Neuronal stem cell (in vitro differentiated cells): ENCODE results near the gene H2BK1.

ENCODE experiments used
- DNase-seq: peaks from one replicate; pipeline ENCODE4 v3.0.0-alpha.2; 2013; ENCODE audit warnings: low spot score
- H2AFZ ChIP-seq: one replicate; pipeline ENCODE4 v1.6.1; 2013; ENCODE audit warnings: mild to moderate bottlenecking, low read length, inconsistent platforms
- H2AK5ac ChIP-seq: 2 replicates; pipeline ENCODE4 v1.6.1; 2013; ENCODE audit warnings: low read depth, mild to moderate bottlenecking, inconsistent platforms, low read length, moderate library complexity, mixed read lengths
- H2BK120ac ChIP-seq: 2 replicates; pipeline ENCODE4 v1.6.1; 2013; ENCODE audit warnings: low read depth, mild to moderate bottlenecking, inconsistent platforms, low read length, moderate library complexity, mixed read lengths
- H2BK12ac ChIP-seq: one replicate; pipeline ENCODE4 v1.6.1; 2013; ENCODE audit warnings: low read length, inconsistent platforms
- H2BK15ac ChIP-seq: 2 replicates; pipeline ENCODE4 v1.6.1; 2013; ENCODE audit warnings: mild to moderate bottlenecking, low read length, inconsistent platforms, mixed read lengths
- H2BK5ac ChIP-seq: one replicate; pipeline ENCODE4 v1.6.1; 2013; ENCODE audit warnings: inconsistent platforms, mild to moderate bottlenecking, low read length, moderate library complexity
- H3K14ac ChIP-seq: one replicate; pipeline ENCODE4 v1.6.1; 2013; ENCODE audit warnings: low read length, inconsistent platforms
- H3K18ac ChIP-seq: 2 replicates; pipeline ENCODE4 v1.6.1; 2013; ENCODE audit warnings: low read length, inconsistent platforms
- H3K23ac ChIP-seq: 2 replicates; pipeline ENCODE4 v1.6.1; 2013; ENCODE audit warnings: low read depth, mild to moderate bottlenecking, mixed read lengths, low read length, inconsistent platforms; ENCODE audit not compliant: poor library complexity
- H3K27ac ChIP-seq: replicated peaks from 3 replicates; pipeline ENCODE4 v1.5.1; 2013; ENCODE audit warnings: low read length, inconsistent platforms
- H3K27me3 ChIP-seq, 3 experiments: 2 replicates each; pipeline ENCODE4 v1.6.1; 2013; ENCODE audit warnings: low read length in 3 of 3, mild to moderate bottlenecking in 2 of 3, inconsistent platforms in 1 of 3, low read depth in 1 of 3, mixed read lengths in 1 of 3, moderate library complexity in 1 of 3; ENCODE audit not compliant: control insufficient read depth in 3 of 3, insufficient read depth in 3 of 3
- H3K36me3 ChIP-seq, 2 donors: replicated peaks in 1 of 2; 2 replicates each; pipeline ENCODE4 v1.6.1; 2013; ENCODE audit warnings: low read length in 2 of 2; ENCODE audit not compliant: control insufficient read depth in 2 of 2, insufficient read depth in 2 of 2
- H3K4ac ChIP-seq: 2 replicates; pipeline ENCODE4 v1.6.1; 2013; ENCODE audit warnings: inconsistent platforms, mild to moderate bottlenecking, low read length, moderate library complexity
- H3K4me1 ChIP-seq, 2 donors: 1 replicate in 1 of 2; 2 replicates in 1 of 2; pipeline ENCODE4 v1.6.1; 2013; ENCODE audit warnings: low read length in 2 of 2, low read depth in 1 of 2; ENCODE audit not compliant: control insufficient read depth in 2 of 2, insufficient read depth in 1 of 2
- H3K4me2 ChIP-seq: one replicate; pipeline ENCODE4 v1.6.1; 2013; ENCODE audit warnings: mild to moderate bottlenecking, low read length, inconsistent platforms; ENCODE audit not compliant: insufficient read depth, poor library complexity, severe bottlenecking
- H3K4me3 ChIP-seq, 2 donors: 2 replicates each; pipeline ENCODE4 v1.5.1; 2013; ENCODE audit warnings: low read length in 2 of 2, mild to moderate bottlenecking in 2 of 2, inconsistent platforms in 1 of 2, moderate library complexity in 1 of 2
- H3K79me1 ChIP-seq: one replicate; pipeline ENCODE4 v1.6.1; 2013; ENCODE audit warnings: low read depth, mild to moderate bottlenecking, inconsistent platforms, low read length, moderate library complexity
- H3K9ac ChIP-seq: one replicate; pipeline ENCODE4 v1.6.1; 2013; ENCODE audit warnings: mild to moderate bottlenecking, low read depth, low read length, inconsistent platforms; ENCODE audit not compliant: poor library complexity
- H3K9me3 ChIP-seq, 2 donors: replicated peaks in 1 of 2; 2 replicates each; pipeline versions ENCODE3 to v1.6.1; 2013; ENCODE audit warnings: low read length in 2 of 2, mild to moderate bottlenecking in 2 of 2, inconsistent platforms in 1 of 2, low read depth in 1 of 2, mixed read lengths in 1 of 2, moderate library complexity in 1 of 2; ENCODE audit not compliant: control insufficient read depth in 2 of 2, insufficient read depth in 1 of 2
- H4K8ac ChIP-seq: one replicate; pipeline ENCODE4 v1.6.1; 2013; ENCODE audit warnings: low read depth, mild to moderate bottlenecking, inconsistent platforms, low read length, moderate library complexity
- H4K91ac ChIP-seq: one replicate; pipeline ENCODE4 v1.6.1; 2013; ENCODE audit warnings: low read length, low read depth, mild to moderate bottlenecking, inconsistent platforms; ENCODE audit not compliant: poor library complexity
- WGBS, 2 donors: extraction: QIAGEN DNeasy Blood & Tissue Kit; methylation state at CpG; one replicate each; pipeline ENCODE4 v1.1.7; 2013; ENCODE audit warnings: missing lambda C conversion rate in 2 of 2, mixed read lengths in 1 of 2; ENCODE audit not compliant: insufficient read length in 2 of 2, insufficient replicate concordance in 1 of 2; ENCODE audit errors: extremely low coverage in 2 of 2; 5-methylcytosine and 5-hydroxymethylcytosine counted together

Gene H2BK1

DNA sequence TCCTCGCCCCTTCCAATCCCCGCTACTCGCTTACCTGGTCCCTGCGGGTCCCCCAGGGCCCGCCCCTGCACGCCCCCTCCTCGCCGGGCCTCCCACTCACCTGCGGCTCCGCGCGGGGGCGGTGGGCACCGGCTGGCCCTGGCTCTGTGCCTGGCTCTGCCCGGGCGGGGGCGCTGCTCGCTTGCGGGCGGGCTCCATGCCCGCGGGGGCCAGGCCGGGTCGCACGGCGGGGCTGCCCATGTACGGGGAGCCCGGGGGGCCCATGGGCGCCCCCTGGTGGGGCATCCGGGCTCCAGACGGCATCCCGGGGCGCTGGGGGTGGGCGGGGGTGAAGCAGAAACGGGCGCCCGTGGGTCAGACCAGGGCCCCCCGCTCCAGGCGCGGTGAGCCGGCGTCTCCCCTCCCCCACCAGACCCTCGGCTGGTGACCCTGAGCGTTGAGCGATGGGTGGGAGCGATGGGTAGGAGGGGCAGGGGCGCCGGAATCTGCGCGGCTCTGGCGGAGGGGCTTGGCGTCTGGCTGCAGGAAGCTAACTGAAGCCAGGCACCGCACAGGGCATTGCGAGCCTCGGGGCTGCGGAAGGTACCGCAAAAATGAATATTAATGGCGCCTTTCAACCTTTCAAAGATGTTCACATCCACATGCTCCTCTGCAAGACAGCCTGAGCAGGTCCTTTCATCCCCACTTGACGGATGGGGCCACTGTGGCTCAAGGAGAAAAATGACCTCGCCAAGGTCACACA is 35.2 kb upstream of the H2BK1 start:
- H3K4me1 ChIP-seq, result peaks cover 42 to 52% of the 10 kb centered on the region in 2 donors
- no peak overlapping the region for H4K8ac ChIP-seq
- peaks cover 4 to 24% of the 10 kb centered on the region in 2 donors for H3K36me3 ChIP-seq
- H2AFZ ChIP-seq, result no peak overlapping the region
- H3K4me2 ChIP-seq, result peak overlapping the region; percentile 76
- no peaks in the 10 kb centered on the region for H3K79me1 ChIP-seq
- no peaks in the 10 kb centered on the region for H3K9me3 ChIP-seq
- no peak overlapping the region for H2BK5ac ChIP-seq
- H2BK15ac ChIP-seq, result peak overlapping the region; percentile 32
- no peak overlapping the region for H3K27ac ChIP-seq
- peak overlapping the region; percentile 84 for H3K18ac ChIP-seq
- H2BK12ac ChIP-seq, result no peak overlapping the region
- H4K91ac ChIP-seq, result no peak overlapping the region
- H2AK5ac ChIP-seq, result peak overlapping the region; percentile 76
- H2BK120ac ChIP-seq, result no peak overlapping the region
- H3K9ac ChIP-seq, result peak overlapping the region; percentile 47
- peak overlapping the region; percentile 77 for H3K23ac ChIP-seq
- no peak overlapping the region for H3K4ac ChIP-seq
- peak overlapping the region in 1 of 2 donors; percentile 58 for H3K4me3 ChIP-seq
- H3K14ac ChIP-seq, result no peak overlapping the region
- DNase-seq, result peak; percentile 36
- no CpG with 5 or more reads among the region's 60 CpGs for WGBS, 2 donors
- H3K27me3 ChIP-seq, result peaks cover 0 to 22% (median 0%) of the 10 kb centered on the region in 3 experiments

DNA sequence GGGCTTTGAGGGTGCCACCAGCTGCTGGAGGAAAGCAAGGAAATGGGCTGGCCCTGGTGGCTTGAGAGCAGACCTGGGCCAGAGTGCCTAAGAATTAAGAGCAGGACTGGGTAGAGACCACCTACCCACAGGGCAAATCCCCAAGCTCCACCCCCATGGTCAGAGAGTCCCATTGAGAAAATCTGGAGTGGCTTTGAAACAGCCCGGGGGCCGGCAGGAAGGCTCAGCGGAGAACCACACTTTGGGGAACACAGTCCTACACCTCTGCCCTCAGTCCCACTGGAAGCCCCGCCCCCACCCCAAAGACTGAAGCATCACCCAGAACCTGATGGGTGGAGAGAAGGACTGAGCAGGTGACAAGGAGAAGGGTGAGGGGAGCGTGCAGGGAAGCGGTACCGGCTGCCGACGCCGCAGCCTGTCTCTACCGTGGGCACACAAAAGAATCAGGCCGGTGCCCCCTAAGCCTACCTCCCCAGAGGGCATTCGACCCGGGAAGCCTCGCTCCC is 34.6 kb upstream of the H2BK1 start:
- H3K9me3 ChIP-seq, result no peaks in the 10 kb centered on the region
- peaks cover 6 to 31% of the 10 kb centered on the region in 2 donors for H3K36me3 ChIP-seq
- H3K23ac ChIP-seq, result peak overlapping the region; percentile 56
- peak overlapping the region; percentile 78 for H3K18ac ChIP-seq
- H3K79me1 ChIP-seq, result peaks cover 3% of the 10 kb centered on the region
- H4K91ac ChIP-seq, result no peak overlapping the region
- H2BK5ac ChIP-seq, result peak overlapping the region; percentile 58
- no peak overlapping the region for H3K27ac ChIP-seq
- no CpG with 5 or more reads among the region's 15 CpGs for WGBS, 2 donors
- peak overlapping the region; percentile 76 for H2AK5ac ChIP-seq
- peaks cover 0 to 22% (median 0%) of the 10 kb centered on the region in 3 experiments for H3K27me3 ChIP-seq
- no peak overlapping the region for H3K4ac ChIP-seq
- peaks cover 39 to 45% of the 10 kb centered on the region in 2 donors for H3K4me1 ChIP-seq
- no peak overlapping the region for H2BK12ac ChIP-seq
- peak overlapping the region; percentile 47 for H3K9ac ChIP-seq
- H2BK15ac ChIP-seq, result peak overlapping the region; percentile 16
- H2BK120ac ChIP-seq, result no peak overlapping the region
- no peak overlapping the region for H3K14ac ChIP-seq
- no peak for DNase-seq
- peak overlapping the region; percentile 76 for H3K4me2 ChIP-seq
- H2AFZ ChIP-seq, result no peak overlapping the region
- no peak overlapping the region for H4K8ac ChIP-seq
- peak overlapping the region in 1 of 2 donors; percentile 58 for H3K4me3 ChIP-seq

DNA sequence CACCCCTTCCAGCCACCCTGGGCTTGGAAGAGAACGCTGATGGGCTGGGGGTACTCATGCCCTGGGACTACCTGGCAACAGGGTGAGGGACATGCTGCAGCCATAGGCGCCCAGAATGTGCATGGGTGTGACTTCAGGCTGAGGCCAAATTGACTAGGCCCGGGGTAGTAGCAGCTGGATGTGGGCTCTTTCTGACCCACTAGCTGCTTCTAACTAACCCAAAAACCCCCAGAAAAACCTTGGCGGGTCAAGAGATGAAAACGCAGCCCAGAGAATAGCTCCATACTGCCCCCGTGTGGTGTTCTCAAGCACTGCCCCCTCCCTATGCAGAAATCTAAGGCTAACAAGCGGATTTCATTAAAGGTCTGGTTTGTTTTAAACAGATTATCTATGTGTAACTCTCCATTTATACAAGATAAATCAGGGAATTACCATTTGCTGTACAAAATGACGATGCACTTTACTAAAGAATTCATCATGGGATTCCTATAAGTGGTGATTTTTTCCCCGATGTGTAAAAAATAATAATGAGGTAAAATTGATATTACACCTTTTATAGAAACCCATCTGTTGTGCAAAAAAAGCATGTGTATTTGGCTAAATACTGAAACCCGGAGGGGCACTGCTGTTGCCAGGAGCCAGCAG is 34.0 kb upstream of the H2BK1 start:
- Histone ChIP-seq H2BK15ac (peak overlapping the region; percentile 80), H3K4ac (peak overlapping the region; percentile 32), H3K14ac (peak overlapping the region; percentile 86), H2AK5ac (peak overlapping the region; percentile 93), H3K36me3 (peaks cover 8 to 36% of the 10 kb centered on the region in 2 donors), H3K9me3 (no peaks in the 10 kb centered on the region), H3K4me3 (no peak overlapping the region), H3K27me3 (peaks cover 0 to 22% (median 0%) of the 10 kb centered on the region in 3 experiments), H2BK120ac (peak overlapping the region; percentile 23), H2BK12ac (peak overlapping the region; percentile 99), H3K27ac (peak overlapping the region; percentile 5), H3K18ac (peak overlapping the region; percentile 93), H3K9ac (peak overlapping the region; percentile 80), H3K79me1 (peaks cover 3% of the 10 kb centered on the region), H2AFZ (peak overlapping the region; percentile 18), H3K4me1 (peaks cover 37 to 40% of the 10 kb centered on the region in 2 donors), H4K8ac (no peak overlapping the region), H4K91ac (no peak overlapping the region), H3K4me2 (peak overlapping the region; percentile 46), H2BK5ac (peak overlapping the region; percentile 58), H3K23ac (peak overlapping the region; percentile 61)
- no CpG with 5 or more reads among the region's 10 CpGs for whole genome bisulfite sequencing, 2 donors
- peak; percentile 70 for DNase-seq
